Subcutaneous adipose tissue (tissue), 4 donors: ENCODE data around the gene AVPI1. TPM values are rescaled to one million over a fixed set of nuclear protein-coding genes. Genes with fewer than 3 reads are reported as not detected.

ENCODE experiments used
- CTCF ChIP-seq: fragments of 450-650 bp; IDR thresholded peaks from one replicate; pipeline ENCODE4 v1.5.1; 2016; ENCODE audit warnings: low read depth, mild to moderate bottlenecking, control low read depth, antibody characterized with exemption, moderate library complexity
- total RNA-seq, 4 donors: library from RNA; depleted of rRNA; stranded (reverse); fragments of >200 nt; gene quantifications; one replicate each; pipeline ENCODE4 v1.1.0, GENCODE V29; 2016

AVPI1 gene
- total RNA-seq, 4 donors from 2014 or later = 29.5 to 107 (median 61.6) TPM

- no peak for TF ChIP-seq CTCF
Observed at GRCh38 chr10:97673736-97674525, 13.1 kb downstream of the AVPI1 start.

- no peak for TF ChIP-seq CTCF
Observed at GRCh38 chr10:97669571-97669970, 17.5 kb downstream of the AVPI1 start.

- no peak for TF ChIP-seq CTCF
Observed at GRCh38 chr10:97667463-97667862, 19.6 kb downstream of the AVPI1 start.

- TF ChIP-seq CTCF = no peak
Observed at GRCh38 chr10:97666992-97667391, 20.0 kb downstream of the AVPI1 start.

GRCh38 chr10:97664282-97664850, 22.7 kb downstream of the AVPI1 start:
- TF ChIP-seq CTCF = no peak

- TF ChIP-seq CTCF = no peak
Observed at GRCh38 chr10:97659589-97659988, 27.5 kb downstream of the AVPI1 start.

- no peak for TF ChIP-seq CTCF
Observed at GRCh38 chr10:97656777-97657176, 30.3 kb downstream of the AVPI1 start.
